ENCODE measurements around the gene LRRN1.

LRRN1 gene

GRCh38 chr3:3772920-3773319 is 26.3 kb upstream of the LRRN1 start:
- no peak overlapping the region for H3K27ac ChIP-seq
- TF ChIP-seq CTCF (conservative IDR thresholded peaks at IDR 0.05) (no peak), ZFX (IDR thresholded peaks at IDR 0.05) (no peak)

DNA sequence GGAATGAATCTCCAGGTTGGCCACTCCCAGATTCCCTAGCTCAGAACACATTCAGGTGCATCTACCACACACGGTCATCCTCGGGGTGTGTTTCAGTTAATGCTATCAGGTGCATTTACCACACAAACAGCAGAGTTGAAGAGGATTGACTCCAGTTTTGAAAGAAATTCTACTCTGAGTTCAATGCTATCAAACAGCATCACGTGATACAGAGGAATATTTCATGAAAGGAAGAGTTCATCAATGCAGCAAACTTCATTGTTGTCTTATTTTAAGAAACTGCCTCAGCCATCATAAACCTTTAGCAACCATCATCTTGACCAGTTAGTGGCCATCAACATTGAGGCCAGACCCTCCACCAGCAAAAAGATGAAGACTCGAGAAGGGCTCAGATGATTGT is 22.6 kb upstream of the LRRN1 start:
- TF ChIP-seq ZFX (IDR thresholded peaks at IDR 0.05) = no peak
- TF ChIP-seq CTCF (conservative IDR thresholded peaks at IDR 0.05) = no peak

GRCh38 chr3:3778216-3778615 is 21.0 kb upstream of the LRRN1 start:
- TF ChIP-seq CTCF (conservative IDR thresholded peaks at IDR 0.05) (no peak), ZFX (IDR thresholded peaks at IDR 0.05) (no peak)
- no peak overlapping the region for H3K27ac ChIP-seq

More for the DNA sequence above, 22.6 kb upstream of the LRRN1 start:
- H3K27ac ChIP-seq = no peak overlapping the region

GRCh38 chr3:3778641-3779270 is 20.5 kb upstream of the LRRN1 start:
- no peak for TF ChIP-seq CTCF (conservative IDR thresholded peaks at IDR 0.05)
- TF ChIP-seq ZFX (IDR thresholded peaks at IDR 0.05) = no peak
- H3K27ac ChIP-seq = no peak overlapping the region

GRCh38 chr3:3782457-3782856 is 16.8 kb upstream of the LRRN1 start:
- H3K27ac ChIP-seq = no peak overlapping the region
- TF ChIP-seq ZFX (IDR thresholded peaks at IDR 0.05) = no peak
- no peak for TF ChIP-seq CTCF (conservative IDR thresholded peaks at IDR 0.05)

DNA sequence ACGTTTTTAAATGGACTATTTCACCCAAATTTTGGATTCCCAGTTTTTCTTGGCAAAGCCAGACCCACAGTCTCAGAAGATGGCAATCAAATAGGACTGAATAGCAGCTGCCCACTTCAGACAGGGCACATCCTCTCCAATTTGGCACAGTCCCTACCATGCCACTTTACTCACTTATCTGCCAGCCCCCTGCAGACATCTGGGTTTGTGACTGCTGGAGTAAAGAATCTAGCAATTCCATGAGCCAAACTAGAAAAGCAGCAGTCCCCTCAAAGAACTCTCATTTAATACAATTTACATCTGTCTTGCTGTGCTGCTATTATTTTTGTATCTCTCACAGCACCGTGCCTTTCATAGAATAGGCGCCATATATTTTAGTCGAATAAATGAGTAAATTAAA is 16.0 kb upstream of the LRRN1 start:
- TF ChIP-seq CTCF (conservative IDR thresholded peaks at IDR 0.05) (no peak), ZFX (IDR thresholded peaks at IDR 0.05) (no peak)

DNA sequence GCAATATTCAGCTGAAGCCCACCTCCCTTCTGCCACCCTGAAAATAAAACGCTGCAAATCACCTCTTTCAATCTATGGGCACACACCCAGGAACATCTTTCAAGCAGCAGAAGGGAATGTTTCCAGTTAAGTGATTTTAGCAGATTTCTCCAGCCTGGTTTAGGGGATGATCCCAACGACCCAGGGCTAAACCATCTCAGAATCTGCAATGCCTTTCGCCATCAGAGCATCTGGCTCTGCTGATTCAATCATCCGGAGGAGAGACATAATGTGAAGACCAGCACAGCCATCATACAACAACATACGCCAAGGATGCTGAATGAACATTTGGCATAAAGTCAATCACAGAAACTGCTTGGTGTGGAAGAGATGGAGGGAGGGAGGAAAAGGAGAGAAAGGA is 15.5 kb upstream of the LRRN1 start:
- no peak overlapping the region for H3K27ac ChIP-seq
- TF ChIP-seq CTCF (conservative IDR thresholded peaks at IDR 0.05) = no peak
- TF ChIP-seq ZFX (IDR thresholded peaks at IDR 0.05) = no peak

More for the DNA sequence above, 16.0 kb upstream of the LRRN1 start:
- no peak overlapping the region for H3K27ac ChIP-seq
